ENCODE results near the gene PCDHGB4. TPM values are rescaled to one million over a fixed set of nuclear protein-coding genes. Genes with fewer than 3 reads are reported as not detected.

Gene PCDHGB4
- total and polyA plus RNA-seq, 2 of the 13 experiments (the other 11 are each of a cell fraction or from before 2014, with no cell fraction given): 1.7 to 3.3 TPM

DNA sequence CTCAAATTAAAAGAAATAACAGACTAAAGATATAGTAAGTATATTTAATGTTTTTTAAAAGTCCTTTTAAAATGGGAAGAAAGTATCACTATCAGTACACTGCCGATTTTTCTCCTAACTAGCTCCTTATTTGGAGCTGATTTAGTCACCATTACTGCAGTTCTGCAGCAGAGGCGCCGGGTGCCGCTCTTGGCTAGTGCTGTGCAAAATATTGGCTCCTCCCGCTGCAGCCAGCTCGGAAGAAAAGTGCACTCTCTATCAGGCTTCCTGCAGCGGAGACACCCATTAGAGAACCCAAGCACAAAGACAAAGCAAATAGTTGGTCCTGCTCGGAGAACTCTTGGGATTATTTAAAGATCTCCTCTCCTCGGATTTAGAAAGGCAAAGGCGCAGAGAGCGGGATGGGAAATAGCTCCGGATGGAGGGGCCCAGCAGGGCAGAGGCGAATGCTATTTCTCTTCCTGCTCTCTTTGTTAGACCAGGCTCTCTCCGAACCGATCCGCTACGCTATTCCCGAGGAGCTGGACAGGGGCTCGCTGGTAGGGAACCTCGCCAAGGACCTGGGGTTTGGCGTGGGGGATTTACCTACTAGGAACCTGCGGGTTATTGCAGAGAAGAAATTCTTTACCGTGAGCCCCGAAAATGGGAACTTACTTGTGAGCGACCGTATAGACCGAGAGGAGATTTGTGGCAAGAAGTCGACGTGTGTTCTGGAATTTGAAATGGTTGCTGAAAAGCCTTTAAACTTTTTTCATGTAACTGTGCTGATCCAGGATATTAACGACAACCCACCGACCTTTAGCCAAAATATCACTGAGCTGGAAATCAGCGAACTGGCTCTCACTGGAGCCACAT lies 17.3 kb upstream of the PCDHGB4 start, which contains the start of gene PCDHGB3:
PCDHGB3 (plus strand) TSS at position 249 of the 855 bp plus-strand sequence; CDS start at position 402, 153 bp downstream.
- no peak for ATAC-seq
- Histone ChIP-seq H3K27me3 (ENCODE audit: control insufficient read depth in 1 of 2, insufficient read depth in 2 of 2, low read length in 2 of 2) (no peaks in the 10 kb centered on the region), H3K4me3 (replicated peaks in 1 of 3; ENCODE audit: insufficient read depth in 1 of 3, low read depth in 2 of 3, low read length in 3 of 3) (no peak within 1 kb of the TSS), H3K9ac (ENCODE audit: insufficient read depth, low read depth, low read length) (no peak within 1 kb of the TSS), H2AFZ (ENCODE audit: low read length) (no peak within 1 kb of the TSS), H3K27ac (ENCODE audit: extremely low read length, insufficient read depth, low read length) (no peak within 1 kb of the TSS), H3K4me2 (ENCODE audit: low read depth, low read length) (no peak within 1 kb of the TSS), H3K36me3 (replicated peaks in 1 of 2; ENCODE audit: control insufficient read depth in 1 of 2, insufficient read depth in 2 of 2, low read length in 2 of 2) (no peaks in the 10 kb centered on the region), H3K4me1 (ENCODE audit: insufficient read depth, low read length) (no peaks in the 10 kb centered on the region), H3K9me3 (ENCODE audit: low read length) (peaks cover 56% of the 10 kb centered on the region), H3K79me2 (ENCODE audit: insufficient read depth, low read length) (no peaks in the 10 kb centered on the region), H4K20me1 (ENCODE audit: insufficient read depth, low read length) (no peaks in the 10 kb centered on the region)
- ChIA-PET CTCF (ENCODE audit: low intra/inter-chr PET ratio, low total read pairs) (no interaction called here), POLR2A (no interaction called here)
- in situ Hi-C loops (cut with HindIII; ENCODE audit: extremely low pct_ligation_motif_present, low pct_unique_long_range_greater_than_20kb): no loop called here
- no peak for TF ChIP-seq ZNF230 (CRISPR knock-in tag; IDR thresholded peaks at IDR 0.05)
- TF ChIP-seq, protein P1, sequence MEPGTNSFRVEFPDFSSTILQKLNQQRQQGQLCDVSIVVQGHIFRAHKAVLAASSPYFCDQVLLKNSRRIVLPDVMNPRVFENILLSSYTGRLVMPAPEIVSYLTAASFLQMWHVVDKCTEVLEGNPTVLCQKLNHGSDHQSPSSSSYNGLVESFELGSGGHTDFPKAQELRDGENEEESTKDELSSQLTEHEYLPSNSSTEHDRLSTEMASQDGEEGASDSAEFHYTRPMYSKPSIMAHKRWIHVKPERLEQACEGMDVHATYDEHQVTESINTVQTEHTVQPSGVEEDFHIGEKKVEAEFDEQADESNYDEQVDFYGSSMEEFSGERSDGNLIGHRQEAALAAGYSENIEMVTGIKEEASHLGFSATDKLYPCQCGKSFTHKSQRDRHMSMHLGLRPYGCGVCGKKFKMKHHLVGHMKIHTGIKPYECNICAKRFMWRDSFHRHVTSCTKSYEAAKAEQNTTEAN (CRISPR knock-in tag; conservative IDR thresholded peaks at IDR 0.05): no peak
- TF ChIP-seq ZNF549 (CRISPR knock-in tag; IDR thresholded peaks at IDR 0.05): no peak
- TF ChIP-seq MIER3 (CRISPR knock-in tag; IDR thresholded peaks at IDR 0.05; ENCODE audit: borderline replicate concordance): no peak
- no peak for TF ChIP-seq DNMT3B (CRISPR knock-in tag; conservative IDR thresholded peaks at IDR 0.05)
- TF ChIP-seq NFIC (IDR thresholded peaks at IDR 0.05; ENCODE audit: low read length): no peak
- TF ChIP-seq ZBTB7B (CRISPR knock-in tag; IDR thresholded peaks at IDR 0.05): no peak
- no peak for TF ChIP-seq HOMEZ (CRISPR knock-in tag; IDR thresholded peaks at IDR 0.05; ENCODE audit: low read depth)
- no peak for TF ChIP-seq ZNF589 (CRISPR knock-in tag; conservative IDR thresholded peaks at IDR 0.05)
- no peak for TF ChIP-seq ELF3 (CRISPR knock-in tag; IDR thresholded peaks at IDR 0.05)
- 67% methylated on average over 32 of the region's 32 CpGs for WGBS (ENCODE audit: low lambda C conversion rate)
- DNase-seq (ENCODE audit: low spot score): no peak
- no TSS peak for BruUV-seq (replicated peaks)
- intact Hi-C loops (cut with micrococcal nuclease; ENCODE audit: unreplicated experiment): no loop called here
- FAIRE-seq: no peak

All from HepG2 (cell line).